ENCODE results near the gene RAP1GDS1. TPM values are rescaled to one million over a fixed set of nuclear protein-coding genes. Genes with fewer than 3 reads are reported as not detected.
"Not testable (repeated sequence)": the region's sequence is repeated elsewhere in the genome, so short reads cannot be mapped to it uniquely, and the experiment has no call there.

Gene RAP1GDS1
- polyA plus RNA-seq, 2 donors: 12.6 to 16.5 TPM

GRCh38 chr4:98311656-98312055 lies 50.5 kb downstream of the RAP1GDS1 start:
- Histone ChIP-seq H3K36me3 (ENCODE audit: control insufficient read depth in 2 of 2, insufficient read depth in 2 of 2, low read length in 1 of 2) (no peaks in the 10 kb centered on the region), H3K27ac (ENCODE audit: low read depth in 2 of 2, low read length in 1 of 2) (no peak overlapping the region), H3K9me3 (ENCODE audit: control insufficient read depth in 2 of 2, insufficient read depth in 1 of 2, low read depth in 1 of 2, low read length in 1 of 2) (no peaks in the 10 kb centered on the region), H3K4me1 (ENCODE audit: control insufficient read depth in 2 of 2, insufficient read depth in 2 of 2, low read length in 1 of 2) (no peaks in the 10 kb centered on the region), H3K4me3 (ENCODE audit: low read depth in 1 of 2, low read length in 2 of 2) (no peak overlapping the region), H3K27me3 (ENCODE audit: control insufficient read depth in 1 of 2, insufficient read depth in 2 of 2, low read length in 2 of 2) (no peaks in the 10 kb centered on the region)
- 95 to 97% methylated on average over 4 of the region's 4 CpGs for WGBS, 2 donors

- no peaks in the 10 kb centered on the region for H3K9me3 ChIP-seq (ENCODE audit: control insufficient read depth in 2 of 2, insufficient read depth in 1 of 2, low read depth in 1 of 2, low read length in 1 of 2)
- H3K4me1 ChIP-seq (ENCODE audit: control insufficient read depth in 2 of 2, insufficient read depth in 2 of 2, low read length in 1 of 2): no peaks in the 10 kb centered on the region
- H3K27me3 ChIP-seq (ENCODE audit: control insufficient read depth in 1 of 2, insufficient read depth in 2 of 2, low read length in 2 of 2): no peaks in the 10 kb centered on the region
- H3K4me3 ChIP-seq (ENCODE audit: low read depth in 1 of 2, low read length in 2 of 2): no peak overlapping the region
- WGBS, 2 donors: 96% methylated on average over 3 of the region's 3 CpGs
- H3K36me3 ChIP-seq (ENCODE audit: control insufficient read depth in 2 of 2, insufficient read depth in 2 of 2, low read length in 1 of 2): no peaks in the 10 kb centered on the region
- H3K27ac ChIP-seq (ENCODE audit: low read depth in 2 of 2, low read length in 1 of 2): no peak overlapping the region
These were observed 53.8 kb downstream of the RAP1GDS1 start for GRCh38 chr4:98314791-98315565.

GRCh38 chr4:98318521-98318920 lies 57.3 kb downstream of the RAP1GDS1 start:
- Histone ChIP-seq H3K4me3 (ENCODE audit: low read depth in 1 of 2, low read length in 2 of 2) (no peak overlapping the region), H3K4me1 (ENCODE audit: control insufficient read depth in 2 of 2, insufficient read depth in 2 of 2, low read length in 1 of 2) (no peaks in the 10 kb centered on the region), H3K9me3 (ENCODE audit: control insufficient read depth in 2 of 2, insufficient read depth in 1 of 2, low read depth in 1 of 2, low read length in 1 of 2) (no peaks in the 10 kb centered on the region), H3K27me3 (ENCODE audit: control insufficient read depth in 1 of 2, insufficient read depth in 2 of 2, low read length in 2 of 2) (no peaks in the 10 kb centered on the region), H3K36me3 (ENCODE audit: control insufficient read depth in 2 of 2, insufficient read depth in 2 of 2, low read length in 1 of 2) (no peaks in the 10 kb centered on the region), H3K27ac (ENCODE audit: low read depth in 2 of 2, low read length in 1 of 2) (no peak overlapping the region)
- 65 to 74% methylated on average over 2 of the region's 2 CpGs for WGBS, 2 donors

GRCh38 chr4:98319021-98319420 lies 57.8 kb downstream of the RAP1GDS1 start:
- WGBS, 2 donors: 93 to 95% methylated on average over 1 of the region's 1 CpG
- no peaks in the 10 kb centered on the region for H3K27me3 ChIP-seq (ENCODE audit: control insufficient read depth in 1 of 2, insufficient read depth in 2 of 2, low read length in 2 of 2)
- no peak overlapping the region for H3K27ac ChIP-seq (ENCODE audit: low read depth in 2 of 2, low read length in 1 of 2)
- no peaks in the 10 kb centered on the region for H3K4me1 ChIP-seq (ENCODE audit: control insufficient read depth in 2 of 2, insufficient read depth in 2 of 2, low read length in 1 of 2)
- H3K36me3 ChIP-seq (ENCODE audit: control insufficient read depth in 2 of 2, insufficient read depth in 2 of 2, low read length in 1 of 2): no peaks in the 10 kb centered on the region
- H3K4me3 ChIP-seq (ENCODE audit: low read depth in 1 of 2, low read length in 2 of 2): no peak overlapping the region
- no peaks in the 10 kb centered on the region for H3K9me3 ChIP-seq (ENCODE audit: control insufficient read depth in 2 of 2, insufficient read depth in 1 of 2, low read depth in 1 of 2, low read length in 1 of 2)

GRCh38 chr4:98326168-98326567 lies 65.0 kb downstream of the RAP1GDS1 start:
- 78 to 81% methylated on average over 2 of the region's 2 CpGs for WGBS, 2 donors
- Histone ChIP-seq H3K4me3 (ENCODE audit: low read depth in 1 of 2, low read length in 2 of 2) (no peak overlapping the region), H3K9me3 (ENCODE audit: control insufficient read depth in 2 of 2, insufficient read depth in 1 of 2, low read depth in 1 of 2, low read length in 1 of 2) (no peaks in the 10 kb centered on the region), H3K4me1 (ENCODE audit: control insufficient read depth in 2 of 2, insufficient read depth in 2 of 2, low read length in 1 of 2) (no peaks in the 10 kb centered on the region), H3K27me3 (ENCODE audit: control insufficient read depth in 1 of 2, insufficient read depth in 2 of 2, low read length in 2 of 2) (no peaks in the 10 kb centered on the region), H3K36me3 (ENCODE audit: control insufficient read depth in 2 of 2, insufficient read depth in 2 of 2, low read length in 1 of 2) (no peaks in the 10 kb centered on the region), H3K27ac (ENCODE audit: low read depth in 2 of 2, low read length in 1 of 2) (no peak overlapping the region)

- 97 to 98% methylated on average over 1 of the region's 1 CpG for WGBS, 2 donors
- no peaks in the 10 kb centered on the region for H3K9me3 ChIP-seq (ENCODE audit: control insufficient read depth in 2 of 2, insufficient read depth in 1 of 2, low read depth in 1 of 2, low read length in 1 of 2)
- H3K36me3 ChIP-seq (ENCODE audit: control insufficient read depth in 2 of 2, insufficient read depth in 2 of 2, low read length in 1 of 2): no peaks in the 10 kb centered on the region
- no peaks in the 10 kb centered on the region for H3K4me1 ChIP-seq (ENCODE audit: control insufficient read depth in 2 of 2, insufficient read depth in 2 of 2, low read length in 1 of 2)
- no peaks in the 10 kb centered on the region for H3K27me3 ChIP-seq (ENCODE audit: control insufficient read depth in 1 of 2, insufficient read depth in 2 of 2, low read length in 2 of 2)
- H3K4me3 ChIP-seq (ENCODE audit: low read depth in 1 of 2, low read length in 2 of 2): no peak overlapping the region
- no peak overlapping the region for H3K27ac ChIP-seq (ENCODE audit: low read depth in 2 of 2, low read length in 1 of 2)
These were observed 66.5 kb downstream of the RAP1GDS1 start for GRCh38 chr4:98327694-98328093.

- not testable (repeated sequence) for H3K4me1 ChIP-seq (ENCODE audit: control insufficient read depth in 2 of 2, insufficient read depth in 2 of 2, low read length in 1 of 2); H3K27ac ChIP-seq (ENCODE audit: low read depth in 2 of 2, low read length in 1 of 2); H3K36me3 ChIP-seq (ENCODE audit: control insufficient read depth in 2 of 2, insufficient read depth in 2 of 2, low read length in 1 of 2); H3K4me3 ChIP-seq (ENCODE audit: low read depth in 1 of 2, low read length in 2 of 2); H3K9me3 ChIP-seq (ENCODE audit: control insufficient read depth in 2 of 2, insufficient read depth in 1 of 2, low read depth in 1 of 2, low read length in 1 of 2); H3K27me3 ChIP-seq (ENCODE audit: control insufficient read depth in 1 of 2, insufficient read depth in 2 of 2, low read length in 2 of 2)
- 97 to 98% methylated on average over 31 of the region's 31 CpGs for WGBS, 2 donors
These were observed 68.9 kb downstream of the RAP1GDS1 start for GRCh38 chr4:98329879-98330640.

- Histone ChIP-seq H3K4me1 (ENCODE audit: control insufficient read depth in 2 of 2, insufficient read depth in 2 of 2, low read length in 1 of 2) (no peaks in the 10 kb centered on the region), H3K27ac (ENCODE audit: low read depth in 2 of 2, low read length in 1 of 2) (no peak overlapping the region), H3K27me3 (ENCODE audit: control insufficient read depth in 1 of 2, insufficient read depth in 2 of 2, low read length in 2 of 2) (no peaks in the 10 kb centered on the region), H3K36me3 (ENCODE audit: control insufficient read depth in 2 of 2, insufficient read depth in 2 of 2, low read length in 1 of 2) (no peaks in the 10 kb centered on the region), H3K9me3 (ENCODE audit: control insufficient read depth in 2 of 2, insufficient read depth in 1 of 2, low read depth in 1 of 2, low read length in 1 of 2) (no peaks in the 10 kb centered on the region), H3K4me3 (ENCODE audit: low read depth in 1 of 2, low read length in 2 of 2) (no peak overlapping the region)
- 79 to 81% methylated on average over 1 of the region's 1 CpG for WGBS, 2 donors
These were observed 70.8 kb downstream of the RAP1GDS1 start for GRCh38 chr4:98332017-98332416.

GRCh38 chr4:98334461-98334860 lies 73.3 kb downstream of the RAP1GDS1 start:
- H3K4me1 ChIP-seq (ENCODE audit: control insufficient read depth in 2 of 2, insufficient read depth in 2 of 2, low read length in 1 of 2): no peaks in the 10 kb centered on the region
- H3K27ac ChIP-seq (ENCODE audit: low read depth in 2 of 2, low read length in 1 of 2): no peak overlapping the region
- H3K27me3 ChIP-seq (ENCODE audit: control insufficient read depth in 1 of 2, insufficient read depth in 2 of 2, low read length in 2 of 2): no peaks in the 10 kb centered on the region
- no peaks in the 10 kb centered on the region for H3K9me3 ChIP-seq (ENCODE audit: control insufficient read depth in 2 of 2, insufficient read depth in 1 of 2, low read depth in 1 of 2, low read length in 1 of 2)
- H3K4me3 ChIP-seq (ENCODE audit: low read depth in 1 of 2, low read length in 2 of 2): no peak overlapping the region
- WGBS, 2 donors: 90 to 91% methylated on average over 5 of the region's 5 CpGs
- H3K36me3 ChIP-seq (ENCODE audit: control insufficient read depth in 2 of 2, insufficient read depth in 2 of 2, low read length in 1 of 2): no peaks in the 10 kb centered on the region
